ENCODE measurements around the gene IDH3B. TPM values are rescaled to one million over a fixed set of nuclear protein-coding genes. Genes with fewer than 3 reads are reported as not detected.

IDH3B gene
- total and polyA plus RNA-seq, 2 of the 13 experiments (the other 11 are each of a cell fraction or from before 2014, with no cell fraction given): 215 to 254 TPM

DNA sequence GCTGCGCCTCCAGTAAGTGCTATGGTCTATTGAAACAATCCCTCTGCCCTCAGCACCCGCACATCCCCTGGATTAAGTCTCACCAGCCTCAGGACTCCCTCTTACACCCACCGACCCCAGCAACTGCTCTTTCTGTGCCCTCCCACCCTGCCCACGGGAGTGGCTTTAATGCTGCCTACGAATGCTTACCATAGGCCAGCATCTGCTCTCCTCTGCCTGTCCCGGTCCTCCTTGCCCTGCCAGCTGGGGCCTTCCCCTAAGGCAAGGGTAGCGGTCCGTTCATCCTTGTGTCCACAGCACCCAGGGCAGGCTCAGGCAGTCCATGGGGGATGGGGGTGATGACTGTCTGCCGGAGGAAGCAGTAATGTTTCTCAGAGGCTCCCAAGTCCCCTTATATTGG lies 32.6 kb upstream of the IDH3B start:
- H4K20me1 ChIP-seq (ENCODE audit: insufficient read depth, low read length): peaks cover 10% of the 10 kb centered on the region; the same call in 1 of the 2 replicates
- TF ChIP-seq SRY (CRISPR knock-in tag; IDR thresholded peaks at IDR 0.05) (no peak), ZFP36 (IDR thresholded peaks at IDR 0.05; ENCODE audit: borderline replicate concordance, low read depth, low read length, partially characterized antibody) (no peak), PITX1 (CRISPR knock-in tag; IDR thresholded peaks at IDR 0.05) (no peak), ZNF777 (CRISPR knock-in tag; IDR thresholded peaks at IDR 0.05) (no peak), ATAD3A (CRISPR knock-in tag; IDR thresholded peaks at IDR 0.05) (no peak), SRSF4 (IDR thresholded peaks at IDR 0.05; ENCODE audit: low read depth, low read length, poor library complexity, severe bottlenecking) (no peak), TOE1 (CRISPR knock-in tag; IDR thresholded peaks at IDR 0.05) (no peak), ZBTB20 (CRISPR knock-in tag; IDR thresholded peaks at IDR 0.05; ENCODE audit: borderline replicate concordance, low read depth) (no peak), SMAD3 (CRISPR knock-in tag; IDR thresholded peaks at IDR 0.05) (no peak), ZNF619 (CRISPR knock-in tag; IDR thresholded peaks at IDR 0.05) (no peak), SMYD3 (CRISPR knock-in tag; IDR thresholded peaks at IDR 0.05) (no peak)
- TF ChIP-seq, protein P1, sequence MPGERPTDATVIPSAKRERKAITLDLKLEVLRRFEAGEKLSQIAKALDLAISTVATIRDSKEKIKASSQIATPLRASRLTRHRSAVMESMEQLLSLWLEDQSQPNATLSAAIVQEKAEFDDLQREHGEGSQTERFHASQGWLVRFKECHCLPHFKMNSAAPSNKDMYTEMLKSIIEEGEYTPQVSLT (CRISPR knock-in tag; IDR thresholded peaks at IDR 0.05; ENCODE audit: borderline replicate concordance, low read depth): no peak
- TF ChIP-seq, protein P2, sequence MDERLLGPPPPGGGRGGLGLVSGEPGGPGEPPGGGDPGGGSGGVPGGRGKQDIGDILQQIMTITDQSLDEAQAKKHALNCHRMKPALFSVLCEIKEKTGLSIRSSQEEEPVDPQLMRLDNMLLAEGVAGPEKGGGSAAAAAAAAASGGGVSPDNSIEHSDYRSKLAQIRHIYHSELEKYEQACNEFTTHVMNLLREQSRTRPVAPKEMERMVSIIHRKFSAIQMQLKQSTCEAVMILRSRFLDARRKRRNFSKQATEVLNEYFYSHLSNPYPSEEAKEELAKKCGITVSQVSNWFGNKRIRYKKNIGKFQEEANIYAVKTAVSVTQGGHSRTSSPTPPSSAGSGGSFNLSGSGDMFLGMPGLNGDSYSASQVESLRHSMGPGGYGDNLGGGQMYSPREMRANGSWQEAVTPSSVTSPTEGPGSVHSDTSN (CRISPR knock-in tag; IDR thresholded peaks at IDR 0.05): no peak
- TF ChIP-seq, protein P3, sequence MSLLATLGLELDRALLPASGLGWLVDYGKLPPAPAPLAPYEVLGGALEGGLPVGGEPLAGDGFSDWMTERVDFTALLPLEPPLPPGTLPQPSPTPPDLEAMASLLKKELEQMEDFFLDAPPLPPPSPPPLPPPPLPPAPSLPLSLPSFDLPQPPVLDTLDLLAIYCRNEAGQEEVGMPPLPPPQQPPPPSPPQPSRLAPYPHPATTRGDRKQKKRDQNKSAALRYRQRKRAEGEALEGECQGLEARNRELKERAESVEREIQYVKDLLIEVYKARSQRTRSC (CRISPR knock-in tag; IDR thresholded peaks at IDR 0.05; ENCODE audit: low read depth): no peak
- TF ChIP-seq, protein P4, sequence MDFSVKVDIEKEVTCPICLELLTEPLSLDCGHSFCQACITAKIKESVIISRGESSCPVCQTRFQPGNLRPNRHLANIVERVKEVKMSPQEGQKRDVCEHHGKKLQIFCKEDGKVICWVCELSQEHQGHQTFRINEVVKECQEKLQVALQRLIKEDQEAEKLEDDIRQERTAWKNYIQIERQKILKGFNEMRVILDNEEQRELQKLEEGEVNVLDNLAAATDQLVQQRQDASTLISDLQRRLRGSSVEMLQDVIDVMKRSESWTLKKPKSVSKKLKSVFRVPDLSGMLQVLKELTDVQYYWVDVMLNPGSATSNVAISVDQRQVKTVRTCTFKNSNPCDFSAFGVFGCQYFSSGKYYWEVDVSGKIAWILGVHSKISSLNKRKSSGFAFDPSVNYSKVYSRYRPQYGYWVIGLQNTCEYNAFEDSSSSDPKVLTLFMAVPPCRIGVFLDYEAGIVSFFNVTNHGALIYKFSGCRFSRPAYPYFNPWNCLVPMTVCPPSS (IDR thresholded peaks at IDR 0.05): no peak

More for the DNA sequence above, 32.6 kb upstream of the IDH3B start:
- Histone ChIP-seq H3K27ac (ENCODE audit: extremely low read length, insufficient read depth, low read length) (no peak overlapping the region), H3K9ac (ENCODE audit: insufficient read depth, low read depth, low read length) (no peak overlapping the region), H3K27me3 (ENCODE audit: control insufficient read depth in 1 of 2, insufficient read depth in 2 of 2, low read length in 2 of 2) (peaks cover 41 to 82% of the 10 kb centered on the region in 2 experiments), H3K79me2 (ENCODE audit: insufficient read depth, low read length) (no peaks in the 10 kb centered on the region), H3K4me3 (replicated peaks in 1 of 3; ENCODE audit: insufficient read depth in 1 of 3, low read depth in 2 of 3, low read length in 3 of 3) (no peak overlapping the region), H3K36me3 (replicated peaks in 1 of 2; ENCODE audit: control insufficient read depth in 1 of 2, insufficient read depth in 2 of 2, low read length in 2 of 2) (no peaks in the 10 kb centered on the region), H3K4me1 (ENCODE audit: insufficient read depth, low read length) (peaks cover 25% of the 10 kb centered on the region), H3K4me2 (ENCODE audit: low read depth, low read length) (no peak overlapping the region), H3K9me3 (ENCODE audit: low read length) (no peaks in the 10 kb centered on the region), H2AFZ (ENCODE audit: low read length) (no peak overlapping the region)
- 37% methylated on average over 9 of the region's 9 CpGs for WGBS (ENCODE audit: low lambda C conversion rate)
- ChIA-PET CTCF (ENCODE audit: low intra/inter-chr PET ratio, low total read pairs) (no interaction called here), POLR2A (no interaction called here)
- BruUV-seq (replicated peaks): no TSS peak
- intact Hi-C loops (cut with micrococcal nuclease; ENCODE audit: unreplicated experiment): no loop called here
- ATAC-seq (no peak), DNase-seq (ENCODE audit: low spot score) (no peak), FAIRE-seq (no peak)
- in situ Hi-C loops (cut with HindIII; ENCODE audit: extremely low pct_ligation_motif_present, low pct_unique_long_range_greater_than_20kb): no loop called here

All from HepG2 (cell line).